Measurements from ENCODE around the gene IL34. TPM values are rescaled to one million over a fixed set of nuclear protein-coding genes. Genes with fewer than 3 reads are reported as not detected.
A peak's percentile ranks its signal among the peaks of the same experiment; 100 is the strongest.

Gene IL34
- 1.3 to 2.1 TPM (median 1.4 TPM) in 3 replicates for total RNA-seq

DNA sequence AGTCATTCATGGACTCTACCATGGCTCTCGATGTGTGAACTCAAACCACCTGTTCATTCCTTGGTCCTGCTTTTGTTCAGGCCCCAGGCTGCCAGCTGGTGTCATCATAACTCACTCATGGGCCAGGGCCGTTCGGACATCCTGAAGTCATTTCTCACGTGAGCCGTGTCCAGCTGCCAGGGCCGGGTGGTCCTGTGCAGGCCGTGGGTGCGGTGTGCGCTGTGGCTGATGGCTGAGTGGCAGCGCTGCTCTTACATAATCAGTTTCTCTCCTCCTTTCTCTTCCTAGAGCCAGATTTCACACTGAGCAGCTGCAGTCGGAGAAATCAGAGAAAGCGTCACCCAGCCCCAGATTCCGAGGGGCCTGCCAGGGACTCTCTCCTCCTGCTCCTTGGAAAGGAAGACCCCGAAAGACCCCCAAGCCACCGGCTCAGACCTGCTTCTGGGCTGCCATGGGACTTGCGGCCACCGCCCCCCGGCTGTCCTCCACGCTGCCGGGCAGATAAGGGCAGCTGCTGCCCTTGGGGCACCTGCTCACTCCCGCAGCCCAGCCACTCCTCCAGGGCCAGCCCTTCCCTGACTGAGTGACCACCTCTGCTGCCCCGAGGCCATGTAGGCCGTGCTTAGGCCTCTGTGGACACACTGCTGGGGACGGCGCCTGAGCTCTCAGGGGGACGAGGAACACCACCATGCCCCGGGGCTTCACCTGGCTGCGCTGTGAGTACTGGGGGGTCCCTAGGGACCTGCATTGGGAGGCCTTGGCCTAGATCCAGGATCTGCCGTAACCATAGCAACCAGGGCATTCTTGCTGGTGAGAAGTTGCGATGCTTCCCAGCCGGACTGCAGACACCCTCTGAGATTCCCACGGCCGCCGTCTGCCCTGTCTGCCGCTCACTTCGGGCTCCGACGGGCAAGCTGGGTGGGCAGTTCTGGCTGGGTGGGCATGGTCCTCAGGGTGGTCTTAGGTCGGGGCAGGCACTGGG, at the start of gene IL34:
TSS of gene IL34 (plus strand) at position 300 of the 982 bp plus-strand sequence. CDS start at position 689, 389 bp downstream.
- Mint-ChIP-seq H3K4me3 (no peak within 1 kb of the TSS), H3K27ac (no peak within 1 kb of the TSS), H3K9me3 (no peaks in the 10 kb centered on the region), H3K27me3 (ENCODE audit: low read depth) (no peaks in the 10 kb centered on the region), H3K4me1 (no peaks in the 10 kb centered on the region), H3K36me3 (no peaks in the 10 kb centered on the region)
- TF ChIP-seq, protein P1, sequence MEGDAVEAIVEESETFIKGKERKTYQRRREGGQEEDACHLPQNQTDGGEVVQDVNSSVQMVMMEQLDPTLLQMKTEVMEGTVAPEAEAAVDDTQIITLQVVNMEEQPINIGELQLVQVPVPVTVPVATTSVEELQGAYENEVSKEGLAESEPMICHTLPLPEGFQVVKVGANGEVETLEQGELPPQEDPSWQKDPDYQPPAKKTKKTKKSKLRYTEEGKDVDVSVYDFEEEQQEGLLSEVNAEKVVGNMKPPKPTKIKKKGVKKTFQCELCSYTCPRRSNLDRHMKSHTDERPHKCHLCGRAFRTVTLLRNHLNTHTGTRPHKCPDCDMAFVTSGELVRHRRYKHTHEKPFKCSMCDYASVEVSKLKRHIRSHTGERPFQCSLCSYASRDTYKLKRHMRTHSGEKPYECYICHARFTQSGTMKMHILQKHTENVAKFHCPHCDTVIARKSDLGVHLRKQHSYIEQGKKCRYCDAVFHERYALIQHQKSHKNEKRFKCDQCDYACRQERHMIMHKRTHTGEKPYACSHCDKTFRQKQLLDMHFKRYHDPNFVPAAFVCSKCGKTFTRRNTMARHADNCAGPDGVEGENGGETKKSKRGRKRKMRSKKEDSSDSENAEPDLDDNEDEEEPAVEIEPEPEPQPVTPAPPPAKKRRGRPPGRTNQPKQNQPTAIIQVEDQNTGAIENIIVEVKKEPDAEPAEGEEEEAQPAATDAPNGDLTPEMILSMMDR (IDR thresholded peaks at IDR 0.05; ENCODE audit: unreplicated experiment) = no peak
- no peak for DNase-seq (ENCODE audit: low spot score in 2 of 2, unreplicated experiment in 2 of 2)

DNA sequence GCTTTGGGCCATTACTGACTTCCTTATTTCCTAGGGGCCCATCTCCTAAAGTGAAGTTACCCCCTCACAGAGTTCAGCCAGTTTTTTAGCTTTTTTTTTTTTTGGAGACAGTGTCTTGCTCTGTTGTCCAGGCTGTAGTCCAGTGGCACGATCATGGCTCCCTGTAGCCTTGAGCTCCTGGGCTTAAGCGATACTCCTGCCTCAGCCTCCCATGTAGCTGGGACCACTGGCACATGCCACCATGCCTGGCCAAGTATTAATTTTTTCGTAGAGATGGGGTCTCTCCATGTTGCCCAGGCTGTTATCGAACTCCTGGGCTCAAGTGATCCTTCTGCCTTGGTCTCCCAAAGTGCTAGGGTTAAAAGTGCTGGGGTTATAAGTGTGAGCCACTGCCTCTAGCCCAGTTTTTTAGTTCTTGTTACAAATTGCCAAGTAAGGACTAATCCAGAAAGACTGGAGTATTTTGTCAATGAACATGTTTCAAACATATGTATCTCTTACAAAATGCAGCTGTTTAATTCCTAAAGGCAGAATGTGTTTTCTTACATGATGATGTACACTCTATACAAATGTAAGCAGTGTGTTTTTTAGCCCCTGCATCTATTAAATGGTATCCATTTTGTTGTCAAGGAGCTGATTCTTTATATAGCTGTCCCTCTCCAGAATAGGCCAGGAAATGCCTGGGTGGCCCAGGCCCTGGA, 49.1 kb upstream of the IL34 start:
- no peaks in the 10 kb centered on the region for H3K27me3 Mint-ChIP-seq (ENCODE audit: low read depth)
- TF ChIP-seq, protein P1 (IDR thresholded peaks at IDR 0.05; ENCODE audit: unreplicated experiment) = no peak
- no peaks in the 10 kb centered on the region for H3K36me3 Mint-ChIP-seq
- no peak overlapping the region for H3K4me3 Mint-ChIP-seq
- peaks cover 7% of the 10 kb centered on the region for H3K9me3 Mint-ChIP-seq
- peaks cover 5% of the 10 kb centered on the region for H3K4me1 Mint-ChIP-seq
- DNase-seq (ENCODE audit: low spot score in 2 of 2, unreplicated experiment in 2 of 2) = no peak
- no peak overlapping the region for H3K27ac Mint-ChIP-seq

DNA sequence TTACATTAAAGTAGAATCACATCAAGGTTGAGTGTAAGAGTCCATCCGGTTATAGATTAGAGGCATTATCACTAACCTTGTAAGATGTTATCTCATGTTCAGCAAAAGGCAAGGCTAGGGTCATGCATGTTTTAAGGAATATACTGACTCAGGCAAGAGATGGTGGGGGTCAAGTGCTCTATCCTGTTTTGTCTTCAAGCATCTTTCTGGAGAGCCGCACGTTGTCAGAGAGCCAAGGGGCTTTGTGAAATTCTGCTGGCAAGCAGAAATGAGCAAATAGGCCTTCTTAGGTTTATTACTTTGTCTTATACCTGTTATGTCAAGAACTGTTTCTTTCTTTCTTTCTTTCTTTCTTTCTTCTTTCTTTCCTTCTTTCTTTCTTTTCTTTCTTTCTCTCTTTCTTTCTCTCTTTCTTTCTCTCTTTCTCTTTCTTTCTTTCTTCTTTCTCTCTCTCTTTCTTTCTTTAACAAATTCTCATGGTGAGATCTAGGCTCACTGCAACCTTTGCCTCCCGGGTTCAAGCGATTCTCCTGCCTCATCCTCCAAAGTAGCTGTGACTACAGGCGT, 47.3 kb upstream of the IL34 start:
- no peak for DNase-seq (ENCODE audit: low spot score in 2 of 2, unreplicated experiment in 2 of 2)
- Mint-ChIP-seq H3K4me1 (peaks cover 5% of the 10 kb centered on the region), H3K9me3 (peaks cover 3% of the 10 kb centered on the region), H3K27ac (peak overlapping the region; percentile 47), H3K27me3 (ENCODE audit: low read depth) (no peaks in the 10 kb centered on the region), H3K36me3 (no peaks in the 10 kb centered on the region), H3K4me3 (no peak overlapping the region)
- TF ChIP-seq, protein P1 (IDR thresholded peaks at IDR 0.05; ENCODE audit: unreplicated experiment) = no peak

DNA sequence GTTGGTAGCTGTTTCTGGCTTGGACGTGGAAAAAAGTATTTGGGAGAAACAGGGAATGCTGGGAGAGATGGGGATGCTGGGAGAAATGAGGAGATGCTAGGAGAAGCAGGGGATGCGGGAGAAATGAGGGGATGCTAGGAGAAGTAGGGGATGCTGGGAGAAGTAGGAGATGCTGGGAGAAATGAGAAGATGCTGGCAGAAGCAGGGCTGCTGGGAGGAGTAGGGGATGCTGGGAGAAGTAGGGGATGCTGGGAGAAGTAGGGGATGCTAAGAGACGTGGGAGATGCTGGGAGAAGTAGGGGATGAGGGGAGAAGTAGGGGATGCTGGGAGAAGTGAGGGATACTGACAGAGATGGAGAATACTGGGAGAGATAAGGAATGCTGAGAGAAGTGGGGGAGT, 45.6 kb upstream of the IL34 start:
- Mint-ChIP-seq H3K36me3 (no peaks in the 10 kb centered on the region), H3K27ac (no peak overlapping the region), H3K4me1 (peaks cover 5% of the 10 kb centered on the region), H3K4me3 (no peak overlapping the region), H3K27me3 (ENCODE audit: low read depth) (no peaks in the 10 kb centered on the region), H3K9me3 (no peaks in the 10 kb centered on the region)
- TF ChIP-seq, protein P1 (IDR thresholded peaks at IDR 0.05; ENCODE audit: unreplicated experiment) = no peak
- no peak for DNase-seq (ENCODE audit: low spot score in 2 of 2, unreplicated experiment in 2 of 2)

DNA sequence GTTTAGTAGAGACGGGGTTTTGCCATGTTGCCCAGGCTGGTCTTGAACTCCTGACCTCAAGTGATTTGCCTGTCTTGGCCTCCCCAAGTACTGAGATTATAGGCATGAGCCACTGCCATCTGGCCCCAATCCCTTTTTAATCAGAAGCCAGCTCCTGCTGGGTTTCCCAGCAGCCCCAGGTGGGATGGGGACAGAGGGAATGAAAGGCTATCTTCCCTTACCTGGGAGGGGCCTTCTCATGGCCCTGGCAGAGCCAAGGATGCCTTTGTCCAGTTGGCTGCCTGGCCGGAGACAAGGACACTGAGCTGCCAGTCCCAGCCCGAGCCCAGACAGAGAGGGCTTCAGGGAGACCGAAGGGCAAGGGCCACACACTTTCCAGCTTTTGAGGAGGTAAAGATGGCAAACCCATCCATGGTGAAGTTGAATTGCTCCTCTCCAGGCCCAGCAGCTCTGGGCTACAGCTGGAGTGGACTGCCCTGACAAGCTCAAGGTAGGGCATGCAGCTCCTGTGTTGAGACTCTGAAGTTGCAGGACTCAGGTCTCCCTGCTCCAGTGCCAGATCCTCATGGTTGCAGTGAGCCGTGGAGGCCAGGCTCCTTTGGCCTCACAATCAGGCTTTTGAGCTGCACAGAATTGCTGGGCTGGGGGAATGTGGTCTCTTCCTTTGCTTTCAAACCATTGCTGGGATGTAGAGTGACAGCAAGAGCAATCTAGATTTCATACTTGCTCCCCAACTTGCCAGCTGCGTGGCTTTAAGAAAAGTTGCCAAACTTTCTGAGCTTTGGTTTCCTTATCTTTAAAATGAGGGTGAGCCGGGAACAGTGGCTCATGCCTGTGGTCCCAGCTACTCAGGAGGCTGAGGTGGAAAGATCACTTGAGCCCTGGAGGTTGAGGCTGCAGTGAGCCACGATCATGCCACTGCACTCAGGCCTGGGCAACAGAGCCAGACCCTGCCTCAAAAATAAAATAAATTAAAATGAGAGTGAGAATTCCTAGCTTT, 44.5 kb upstream of the IL34 start:
- H3K9me3 Mint-ChIP-seq = no peaks in the 10 kb centered on the region
- H3K27ac Mint-ChIP-seq = no peak overlapping the region
- no peaks in the 10 kb centered on the region for H3K27me3 Mint-ChIP-seq (ENCODE audit: low read depth)
- TF ChIP-seq, protein P1 (IDR thresholded peaks at IDR 0.05; ENCODE audit: unreplicated experiment) = no peak
- no peaks in the 10 kb centered on the region for H3K36me3 Mint-ChIP-seq
- DNase-seq (ENCODE audit: low spot score in 2 of 2, unreplicated experiment in 2 of 2) = no peak
- H3K4me3 Mint-ChIP-seq = no peak overlapping the region
- H3K4me1 Mint-ChIP-seq = peaks cover 5% of the 10 kb centered on the region

Data from mesothelial cell of epicardium (in vitro differentiated cells).